Measurements from ENCODE around the gene SACM1L.

SACM1L gene

GRCh38 chr3:45701172-45701867 is 12.1 kb downstream of the SACM1L start:
- TF ChIP-seq SIN3A (IDR thresholded peaks at IDR 0.05; ENCODE audit: borderline replicate concordance, insufficient read depth, low read length) (no peak), TAF1 (IDR thresholded peaks at IDR 0.05; ENCODE audit: borderline replicate concordance, insufficient read depth, low read length) (no peak), POLR2AphosphoS5 (IDR thresholded peaks at IDR 0.05; ENCODE audit: low read depth, low read length) (no peak)

DNA sequence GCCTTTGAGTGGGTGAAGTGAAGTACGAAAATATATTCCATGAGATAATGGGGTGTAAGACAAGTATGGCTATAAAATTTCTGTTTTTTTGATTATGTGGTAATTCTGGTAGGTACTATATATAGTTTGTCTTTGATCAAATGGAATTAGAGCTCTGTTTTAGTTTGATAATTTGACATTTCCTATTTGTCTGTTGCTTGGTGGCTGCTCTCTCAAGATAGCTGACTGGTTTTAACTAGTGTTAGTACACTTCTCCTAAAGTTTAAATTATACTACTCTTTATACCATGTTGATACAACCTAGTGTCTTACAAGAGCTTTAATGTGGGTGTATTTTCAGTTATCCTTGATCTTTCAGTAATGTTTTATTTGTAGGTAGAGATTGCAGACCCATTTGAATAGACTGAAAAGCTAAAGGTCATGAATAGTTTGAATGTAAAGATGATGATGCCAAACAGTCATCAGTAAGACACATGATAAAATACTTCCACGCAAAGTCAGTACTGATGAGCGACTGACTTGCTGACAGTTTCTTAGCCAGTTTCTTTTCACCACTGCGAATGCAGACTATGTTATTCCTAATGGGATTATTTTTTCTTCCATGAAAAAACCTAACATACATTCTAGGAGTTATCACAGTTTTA is 15.2 kb downstream of the SACM1L start:
- no peak for TF ChIP-seq POLR2AphosphoS5 (IDR thresholded peaks at IDR 0.05; ENCODE audit: low read depth, low read length)
- TF ChIP-seq TAF1 (IDR thresholded peaks at IDR 0.05; ENCODE audit: borderline replicate concordance, insufficient read depth, low read length) = no peak
- TF ChIP-seq, protein P1, sequence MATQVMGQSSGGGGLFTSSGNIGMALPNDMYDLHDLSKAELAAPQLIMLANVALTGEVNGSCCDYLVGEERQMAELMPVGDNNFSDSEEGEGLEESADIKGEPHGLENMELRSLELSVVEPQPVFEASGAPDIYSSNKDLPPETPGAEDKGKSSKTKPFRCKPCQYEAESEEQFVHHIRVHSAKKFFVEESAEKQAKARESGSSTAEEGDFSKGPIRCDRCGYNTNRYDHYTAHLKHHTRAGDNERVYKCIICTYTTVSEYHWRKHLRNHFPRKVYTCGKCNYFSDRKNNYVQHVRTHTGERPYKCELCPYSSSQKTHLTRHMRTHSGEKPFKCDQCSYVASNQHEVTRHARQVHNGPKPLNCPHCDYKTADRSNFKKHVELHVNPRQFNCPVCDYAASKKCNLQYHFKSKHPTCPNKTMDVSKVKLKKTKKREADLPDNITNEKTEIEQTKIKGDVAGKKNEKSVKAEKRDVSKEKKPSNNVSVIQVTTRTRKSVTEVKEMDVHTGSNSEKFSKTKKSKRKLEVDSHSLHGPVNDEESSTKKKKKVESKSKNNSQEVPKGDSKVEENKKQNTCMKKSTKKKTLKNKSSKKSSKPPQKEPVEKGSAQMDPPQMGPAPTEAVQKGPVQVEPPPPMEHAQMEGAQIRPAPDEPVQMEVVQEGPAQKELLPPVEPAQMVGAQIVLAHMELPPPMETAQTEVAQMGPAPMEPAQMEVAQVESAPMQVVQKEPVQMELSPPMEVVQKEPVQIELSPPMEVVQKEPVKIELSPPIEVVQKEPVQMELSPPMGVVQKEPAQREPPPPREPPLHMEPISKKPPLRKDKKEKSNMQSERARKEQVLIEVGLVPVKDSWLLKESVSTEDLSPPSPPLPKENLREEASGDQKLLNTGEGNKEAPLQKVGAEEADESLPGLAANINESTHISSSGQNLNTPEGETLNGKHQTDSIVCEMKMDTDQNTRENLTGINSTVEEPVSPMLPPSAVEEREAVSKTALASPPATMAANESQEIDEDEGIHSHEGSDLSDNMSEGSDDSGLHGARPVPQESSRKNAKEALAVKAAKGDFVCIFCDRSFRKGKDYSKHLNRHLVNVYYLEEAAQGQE (IDR thresholded peaks at IDR 0.05; ENCODE audit: insufficient read depth in 1 of 2, low read depth in 2 of 2, low read length in 2 of 2) = no peak
- TF ChIP-seq SIN3A (IDR thresholded peaks at IDR 0.05; ENCODE audit: borderline replicate concordance, insufficient read depth, low read length) = no peak
- no peak for TF ChIP-seq FOXP2 (optimal IDR thresholded peaks at IDR 0.05; ENCODE audit: borderline replicate concordance, extremely low read depth, extremely low read length, insufficient read depth)

GRCh38 chr3:45705839-45706808 is 16.9 kb downstream of the SACM1L start:
- TF ChIP-seq SIN3A (IDR thresholded peaks at IDR 0.05; ENCODE audit: borderline replicate concordance, insufficient read depth, low read length) = no peak

DNA sequence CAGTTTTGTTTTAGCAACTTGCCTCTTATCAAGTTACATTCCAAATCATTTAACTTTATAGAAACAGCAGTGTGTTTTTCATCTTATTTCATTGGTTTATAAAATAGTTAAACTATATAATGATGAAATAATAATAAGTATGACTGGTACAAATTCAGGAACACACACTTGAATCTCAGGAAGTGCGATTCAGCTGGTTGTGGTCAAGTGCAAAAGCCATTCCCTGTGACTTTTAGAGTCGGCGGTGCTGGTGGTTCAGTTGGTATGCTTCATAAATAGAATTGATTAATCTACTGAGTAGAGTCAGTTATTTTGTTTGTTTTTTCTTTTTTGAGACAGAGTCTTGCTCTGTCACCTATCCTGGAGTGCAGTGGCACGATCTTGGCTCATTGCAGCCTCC is 22.7 kb downstream of the SACM1L start:
- TF ChIP-seq FOXP2 (optimal IDR thresholded peaks at IDR 0.05; ENCODE audit: borderline replicate concordance, extremely low read depth, extremely low read length, insufficient read depth) (no peak), POLR2AphosphoS5 (IDR thresholded peaks at IDR 0.05; ENCODE audit: low read depth, low read length) (no peak), SIN3A (IDR thresholded peaks at IDR 0.05; ENCODE audit: borderline replicate concordance, insufficient read depth, low read length) (no peak), TAF1 (IDR thresholded peaks at IDR 0.05; ENCODE audit: borderline replicate concordance, insufficient read depth, low read length) (no peak)
- TF ChIP-seq, protein P1 (IDR thresholded peaks at IDR 0.05; ENCODE audit: insufficient read depth in 1 of 2, low read depth in 2 of 2, low read length in 2 of 2) = no peak

- TF ChIP-seq SIN3A (IDR thresholded peaks at IDR 0.05; ENCODE audit: borderline replicate concordance, insufficient read depth, low read length) (no peak), FOXP2 (optimal IDR thresholded peaks at IDR 0.05; ENCODE audit: borderline replicate concordance, extremely low read depth, extremely low read length, insufficient read depth) (no peak), POLR2AphosphoS5 (IDR thresholded peaks at IDR 0.05; ENCODE audit: low read depth, low read length) (no peak), TAF1 (IDR thresholded peaks at IDR 0.05; ENCODE audit: borderline replicate concordance, insufficient read depth, low read length) (no peak)
- TF ChIP-seq, protein P1 (IDR thresholded peaks at IDR 0.05; ENCODE audit: insufficient read depth in 1 of 2, low read depth in 2 of 2, low read length in 2 of 2) = no peak
Measured at GRCh38 chr3:45712434-45713110, 23.4 kb downstream of the SACM1L start.

Measured in PFSK-1 (cell line).